HG02678 (cell line): ENCODE measurements around the gene ZCCHC7.
A peak's percentile ranks its signal among the peaks of the same experiment; 100 is the strongest.
"Not testable (repeated sequence)": the region's sequence is repeated elsewhere in the genome, so short reads cannot be mapped to it uniquely, and the experiment has no call there.

Experiments
- ATAC-seq: cut with Tn5 transposase; IDR thresholded peaks from one replicate; pipeline ENCODE4 v1.9.1; 2021; ENCODE audit warnings: mild to moderate bottlenecking, moderate library complexity; ENCODE audit not compliant: unreplicated experiment

The ZCCHC7 gene

DNA sequence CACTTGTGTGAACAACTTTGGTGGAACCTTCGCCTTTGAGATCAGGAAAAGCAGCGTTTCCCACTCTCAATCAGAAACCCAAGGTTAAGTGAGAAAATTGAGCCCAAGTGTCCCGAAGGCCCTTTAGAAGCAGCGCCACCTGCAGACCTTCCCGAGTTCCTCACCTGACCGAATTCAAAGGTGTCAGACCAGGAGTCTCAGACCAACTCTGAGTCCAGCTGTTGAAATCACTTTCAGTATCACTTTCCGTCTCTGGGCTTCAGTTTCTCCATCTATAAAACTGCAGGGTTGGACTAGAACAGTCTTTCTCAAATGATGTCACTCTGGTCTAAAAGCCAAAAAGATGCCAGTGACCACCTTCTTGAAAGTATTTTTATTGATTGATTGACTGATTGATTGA is 270.4 kb downstream of the ZCCHC7 start:
- ATAC-seq = peak; percentile 92

DNA sequence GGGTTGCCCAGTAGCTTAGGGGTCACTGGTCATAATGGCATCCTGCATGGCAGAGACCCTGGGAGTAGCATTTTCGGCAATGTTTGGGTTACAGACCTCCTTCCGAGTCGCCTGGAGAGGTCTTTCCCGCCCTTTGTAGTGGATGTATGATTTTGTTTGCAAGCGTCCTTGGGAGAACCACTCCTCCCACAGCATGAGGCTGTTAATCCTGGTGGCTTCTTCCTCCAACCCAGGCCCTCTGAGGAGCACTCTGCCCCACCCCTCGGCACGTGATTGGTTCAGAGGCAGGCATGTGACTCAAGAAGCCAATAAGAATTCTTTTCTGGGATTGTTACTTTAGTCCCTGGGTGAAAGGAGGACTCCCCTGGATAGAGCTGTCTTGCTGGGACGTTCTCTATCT is 271.9 kb downstream of the ZCCHC7 start:
- ATAC-seq = no peak

DNA sequence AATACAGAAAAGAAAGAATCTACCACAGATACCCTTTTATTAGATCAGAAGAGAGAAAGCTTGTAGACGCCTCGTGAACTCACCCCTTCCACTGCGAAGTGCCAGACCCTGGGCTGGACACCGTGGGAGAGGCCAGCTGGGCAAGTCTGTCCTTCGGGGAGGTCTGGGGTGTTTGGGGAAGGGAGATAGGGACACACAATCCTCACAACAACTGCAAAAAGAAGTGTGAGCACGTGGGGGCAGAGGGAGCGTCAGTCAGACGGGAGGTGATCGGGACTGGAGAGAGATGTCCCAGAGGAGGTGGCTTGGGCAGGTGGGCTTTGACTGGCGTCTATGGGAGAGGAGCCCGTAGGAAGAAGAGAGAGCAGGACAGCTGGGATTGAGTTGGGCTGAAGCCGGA is 274.9 kb downstream of the ZCCHC7 start:
- ATAC-seq = no peak

DNA sequence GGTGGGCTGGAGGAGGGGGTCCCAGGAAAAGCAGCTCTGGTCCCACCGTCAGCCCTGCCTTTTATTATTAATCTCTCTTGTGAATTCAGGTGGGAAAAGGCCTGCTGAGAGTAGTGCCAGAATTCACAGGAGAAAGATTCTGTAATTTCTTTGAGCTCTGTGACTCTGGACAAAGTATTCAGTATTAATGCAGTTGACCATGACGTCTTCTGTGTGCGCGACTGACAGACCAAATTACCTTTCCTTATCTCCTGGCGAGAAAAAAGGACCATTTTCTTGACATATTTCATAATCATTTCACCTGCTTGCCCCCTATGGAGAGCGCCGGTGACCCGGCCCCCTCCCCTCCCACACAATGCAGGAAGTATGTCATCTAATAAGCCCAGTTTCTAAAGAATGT is 275.3 kb downstream of the ZCCHC7 start:
- ATAC-seq = no peak

DNA sequence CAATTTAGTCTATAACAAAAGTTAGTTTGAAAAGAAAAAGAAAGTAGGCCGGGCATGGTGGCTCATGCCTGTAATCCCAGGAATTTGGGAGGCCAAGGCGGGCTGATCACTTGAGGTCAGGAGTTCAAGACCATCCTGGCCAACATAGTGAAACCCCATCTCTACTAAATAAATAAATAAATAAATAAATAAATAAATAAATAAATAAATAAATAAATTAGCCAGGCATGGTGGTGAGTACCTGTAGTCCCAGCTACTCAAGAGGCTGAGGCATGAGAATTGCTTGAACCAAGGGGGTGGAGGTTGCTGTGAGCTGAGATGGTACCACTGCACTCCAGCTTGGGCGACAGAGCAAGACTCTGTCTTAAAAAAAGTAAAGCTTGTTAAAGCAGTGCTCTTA is 277.6 kb downstream of the ZCCHC7 start:
- ATAC-seq = not testable (repeated sequence)

DNA sequence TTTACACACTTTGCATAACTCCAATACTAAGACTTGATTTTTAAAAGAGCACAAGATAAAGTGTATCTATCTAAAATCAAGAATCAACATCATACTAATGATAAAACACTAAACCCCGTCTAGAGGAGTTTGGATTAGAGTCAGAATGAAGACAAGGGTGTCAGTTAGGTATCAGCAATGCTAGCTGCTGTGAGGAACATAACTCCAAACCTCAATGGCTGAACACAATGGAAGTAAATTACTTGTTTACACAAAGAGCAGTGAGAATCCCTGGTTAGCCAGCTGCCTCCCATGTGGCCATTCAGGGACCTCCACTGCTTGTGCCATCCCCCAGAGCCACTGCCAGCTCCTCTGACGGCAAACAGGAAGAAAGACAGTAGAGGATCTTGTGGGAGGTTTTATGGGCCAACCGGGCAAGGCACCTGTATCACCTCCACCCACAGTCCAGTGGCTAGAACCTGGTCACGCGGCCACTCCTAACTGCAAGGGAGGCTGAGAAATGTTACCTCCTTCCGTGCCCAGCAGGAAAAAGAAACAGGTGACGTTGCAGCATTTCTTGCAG is 278.2 kb downstream of the ZCCHC7 start:
- no peak for ATAC-seq

DNA sequence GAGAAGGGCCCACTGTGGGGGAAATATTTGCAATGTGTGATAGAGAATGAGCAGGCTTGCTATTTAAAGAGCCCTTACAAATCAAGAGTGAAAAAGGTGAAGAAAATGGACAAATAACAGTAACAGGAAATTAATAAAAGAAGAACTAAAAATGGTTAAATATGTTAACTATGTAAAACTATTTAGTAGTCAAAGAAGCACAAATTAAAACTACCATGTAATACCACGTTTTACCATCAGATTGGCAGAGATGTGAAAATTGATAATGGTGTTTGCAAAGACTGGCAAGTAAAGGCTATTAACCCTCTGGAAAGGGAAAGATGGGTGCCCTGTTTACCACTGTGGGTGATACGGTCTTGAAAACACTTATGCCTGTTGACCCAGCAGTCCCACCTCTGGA is 279.0 kb downstream of the ZCCHC7 start:
- no peak for ATAC-seq

DNA sequence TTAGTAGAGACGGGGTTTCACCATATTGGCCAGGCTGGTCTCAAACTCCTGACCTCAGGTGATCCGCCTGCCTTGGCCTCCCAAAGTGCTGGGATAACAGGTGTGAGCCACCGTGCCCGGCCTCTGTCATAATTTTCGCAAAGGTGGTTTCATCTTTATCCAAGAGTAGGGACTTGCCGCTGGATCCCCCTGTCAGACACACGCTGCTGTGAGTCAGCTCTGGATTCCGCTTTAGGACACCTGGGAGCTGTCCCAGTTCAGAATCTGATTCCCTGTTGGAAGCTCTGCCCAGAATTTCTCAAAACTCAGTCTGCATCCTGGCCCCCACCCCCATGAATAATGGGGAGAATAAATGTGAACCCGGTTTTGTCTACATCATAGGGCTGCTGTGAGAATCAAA is 284.2 kb downstream of the ZCCHC7 start:
- no peak for ATAC-seq

DNA sequence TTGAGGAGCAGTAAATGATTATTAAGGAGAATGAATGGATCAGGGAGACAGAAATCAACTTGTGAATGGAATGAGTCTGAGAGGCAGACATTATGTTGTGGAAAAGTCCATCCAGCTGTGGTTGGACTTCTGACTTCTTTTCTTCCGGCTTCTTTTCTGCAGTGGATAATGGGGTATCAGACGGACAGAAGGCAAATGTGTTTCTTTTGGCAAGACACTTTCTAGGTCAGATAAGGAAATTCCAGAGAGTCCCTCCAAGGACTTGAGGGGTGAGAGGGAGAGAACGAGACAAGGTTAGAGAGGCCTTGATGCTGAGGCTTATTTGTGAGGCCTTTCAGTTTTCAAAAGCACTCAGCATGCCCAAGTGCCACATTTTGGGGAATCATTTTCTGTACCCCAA is 285.0 kb downstream of the ZCCHC7 start:
- no peak for ATAC-seq

DNA sequence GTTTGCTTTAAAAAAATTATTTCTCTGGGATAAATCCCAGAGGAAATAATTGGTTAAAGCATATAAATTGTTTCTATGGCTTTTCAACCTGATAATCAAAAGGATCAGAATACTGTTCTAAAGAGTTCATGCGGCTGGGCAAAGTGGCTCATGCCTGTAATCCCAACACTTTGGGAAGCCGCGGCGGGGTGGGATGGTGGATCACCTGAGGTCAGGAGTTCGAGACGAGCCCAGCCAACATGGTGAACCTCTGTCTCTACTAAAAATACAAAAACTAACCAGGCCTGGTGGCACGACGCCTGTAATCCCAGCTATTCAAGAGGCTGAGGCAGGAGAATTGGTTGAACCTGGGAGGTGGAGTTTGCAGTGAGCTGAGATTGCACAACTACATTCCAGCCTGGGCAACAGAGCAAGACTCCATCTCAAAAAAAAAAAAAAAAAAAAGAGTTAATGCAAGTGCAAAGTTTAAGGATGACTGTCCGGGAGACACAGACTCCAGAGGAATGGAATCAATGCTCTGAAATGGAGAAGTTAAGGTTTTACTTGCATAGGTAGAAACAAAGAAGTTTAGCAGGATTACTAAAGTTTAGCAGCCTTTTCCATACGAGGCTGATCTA is 285.5 kb downstream of the ZCCHC7 start:
- no peak for ATAC-seq

DNA sequence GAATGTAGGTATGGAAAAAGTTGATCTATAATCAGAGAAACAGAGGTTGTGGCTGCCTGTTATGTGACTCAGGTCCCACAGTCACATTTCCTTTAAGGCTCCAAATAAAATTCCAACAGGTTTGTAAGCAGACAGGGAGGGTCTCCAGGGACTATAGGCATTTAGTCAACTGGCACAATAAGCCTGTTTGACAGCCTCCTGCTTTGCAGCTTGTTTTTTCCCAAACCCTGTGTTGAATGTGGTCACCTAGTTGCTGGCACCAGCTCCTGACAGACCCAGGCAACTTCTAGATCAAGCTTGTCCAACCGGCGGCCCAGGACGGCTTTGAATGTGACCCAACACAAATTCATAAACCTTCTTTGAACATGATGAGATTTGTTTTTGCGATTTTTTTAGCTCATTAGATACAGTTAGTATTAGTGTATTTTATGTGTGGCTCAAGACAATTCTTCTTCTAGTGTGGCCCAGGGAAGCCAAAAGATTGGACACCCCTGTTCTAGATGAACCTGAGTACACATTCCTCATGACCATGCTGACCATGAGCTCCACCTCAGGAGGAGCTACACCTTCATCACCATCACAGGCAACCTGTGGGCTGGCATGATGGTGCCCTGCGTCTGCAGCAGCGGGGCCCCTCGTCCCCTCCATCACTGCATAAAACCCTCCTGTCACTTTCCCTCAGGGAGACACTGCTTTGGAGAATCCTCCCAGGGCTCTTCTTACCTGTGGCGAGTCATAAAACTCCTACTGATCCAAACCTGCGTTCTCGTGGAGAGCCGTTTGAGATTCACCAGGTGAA is 286.4 kb downstream of the ZCCHC7 start:
- no peak for ATAC-seq

DNA sequence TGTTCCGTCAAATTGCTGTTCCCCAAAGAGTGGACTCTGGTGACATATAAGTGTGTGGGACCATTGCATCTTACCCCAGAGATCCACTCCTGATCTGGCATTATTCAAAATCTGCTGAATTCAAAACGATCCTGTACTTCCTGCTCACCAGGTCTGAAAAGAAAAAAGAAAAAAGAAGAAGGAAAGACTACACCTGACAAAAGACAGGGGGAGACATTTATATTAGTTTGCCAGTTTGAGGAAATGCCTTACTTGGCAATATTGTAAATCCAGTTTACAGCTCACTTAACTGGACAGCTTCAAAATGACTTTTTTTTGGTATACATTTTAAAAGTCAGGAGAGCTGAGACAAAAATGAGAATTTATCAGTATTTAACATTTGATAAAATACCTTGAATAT is 287.1 kb downstream of the ZCCHC7 start:
- ATAC-seq = no peak
